GM15510 (cell line): Measurements from ENCODE around the gene NFXL1.

Source experiments
- POLR2A ChIP-seq: IDR thresholded peaks from 3 replicates; pipeline ENCODE4 v1.6.1; 2011; ENCODE audit warnings: borderline replicate concordance; ENCODE audit not compliant: insufficient read length; ENCODE audit errors: extremely low read depth

The NFXL1 gene

GRCh38 chr4:47849466-47849865, 64.9 kb downstream of the NFXL1 start:
- no peak for TF ChIP-seq POLR2A

GRCh38 chr4:47848041-47848440, 66.3 kb downstream of the NFXL1 start:
- no peak for TF ChIP-seq POLR2A

GRCh38 chr4:47842985-47843384, 71.4 kb downstream of the NFXL1 start:
- no peak for TF ChIP-seq POLR2A

GRCh38 chr4:47840291-47840690, 74.1 kb downstream of the NFXL1 start:
- no peak for TF ChIP-seq POLR2A

GRCh38 chr4:47839259-47839658, 75.1 kb downstream of the NFXL1 start:
- TF ChIP-seq POLR2A, result no peak

GRCh38 chr4:47838445-47838844, 75.9 kb downstream of the NFXL1 start:
- no peak for TF ChIP-seq POLR2A

GRCh38 chr4:47837908-47838294, 76.5 kb downstream of the NFXL1 start, which contains the start of gene CORIN:
Gene CORIN, minus strand, starts transcription at chr4:47838067. Its CDS starts 118 bp downstream, at chr4:47837949.
- TF ChIP-seq POLR2A, result no peak

GRCh38 chr4:47837094-47837907, 77.1 kb downstream of the NFXL1 start:
- TF ChIP-seq POLR2A, result no peak

GRCh38 chr4:47836641-47837093, 77.7 kb downstream of the NFXL1 start:
- no peak for TF ChIP-seq POLR2A

GRCh38 chr4:47835494-47835893, 78.9 kb downstream of the NFXL1 start:
- no peak for TF ChIP-seq POLR2A

- no peak for TF ChIP-seq POLR2A
Observed at GRCh38 chr4:47831026-47831679, 83.2 kb downstream of the NFXL1 start.

GRCh38 chr4:47830265-47831025, 83.9 kb downstream of the NFXL1 start:
- no peak for TF ChIP-seq POLR2A

- TF ChIP-seq POLR2A, result no peak
Observed at GRCh38 chr4:47829438-47829837, 84.9 kb downstream of the NFXL1 start.

GRCh38 chr4:47827343-47828047, 86.9 kb downstream of the NFXL1 start:
- no peak for TF ChIP-seq POLR2A
